Fibroblast of the conjunctiva (primary cell): ENCODE measurements around the gene OLFM2.
"Not testable (repeated sequence)": the region's sequence is repeated elsewhere in the genome, so short reads cannot be mapped to it uniquely, and the experiment has no call there.

Source experiments
- DNase-seq: peaks from one replicate; pipeline ENCODE4 v3.0.0-alpha.2; 2010; ENCODE audit warnings: low read depth

Gene OLFM2

GRCh38 chr19:9828551-9829063, 107.7 kb downstream of the OLFM2 start:
- no peak for DNase-seq

- peak; percentile 66 for DNase-seq
These were observed 108.8 kb downstream of the OLFM2 start, which contains the start of gene UBL5 for GRCh38 chr19:9827289-9828238. TSS of gene UBL5 (plus strand) at chr19:9827918. CDS start at chr19:9828338, 420 bp downstream.

GRCh38 chr19:9823816-9824215, 112.5 kb downstream of the OLFM2 start:
- DNase-seq: no peak

GRCh38 chr19:9820034-9820433, 116.3 kb downstream of the OLFM2 start:
- DNase-seq: not testable (repeated sequence)

GRCh38 chr19:9819596-9819909, 116.8 kb downstream of the OLFM2 start:
- no peak for DNase-seq

- peak; percentile 100 for DNase-seq
These were observed 117.3 kb downstream of the OLFM2 start, which contains the start of gene FBXL12 for GRCh38 chr19:9818734-9819595. TSS of gene FBXL12 (minus strand) at chr19:9819079. CDS start at chr19:9818813, 266 bp downstream.

- DNase-seq: no peak
These were observed 118.1 kb downstream of the OLFM2 start for GRCh38 chr19:9818175-9818733.

- DNase-seq: no peak
These were observed 125.2 kb downstream of the OLFM2 start for GRCh38 chr19:9811139-9811538.

- no peak for DNase-seq
These were observed 127.2 kb downstream of the OLFM2 start for GRCh38 chr19:9808855-9809824.

- no peak for DNase-seq
These were observed 129.5 kb downstream of the OLFM2 start for GRCh38 chr19:9806803-9807202.
